ENCODE results near the gene RBM10. TPM values are rescaled to one million over a fixed set of nuclear protein-coding genes. Genes with fewer than 3 reads are reported as not detected.

RBM10 gene
- total RNA-seq, 1 experiment from 2014 or later: 55.8 TPM

GRCh38 chrX:47180346-47180745 is 35.3 kb downstream of the RBM10 start:
- Histone ChIP-seq H3K27me3 (ENCODE audit: insufficient read depth, low read length) (no peaks in the 10 kb centered on the region; the same call in 1 of the 2 replicates), H2BK5ac (ENCODE audit: insufficient read length, low read length) (no peak overlapping the region)
- DNase-seq: no peak

More at GRCh38 chrX:47180346-47180745, 35.3 kb downstream of the RBM10 start:
- H3T11ph ChIP-seq (ENCODE audit: low read length): no peak overlapping the region
- no peak overlapping the region for H3K4me2 ChIP-seq (ENCODE audit: insufficient read depth, insufficient read length, low read length)
- H2BK15ac ChIP-seq (ENCODE audit: low read depth, low read length): no peak overlapping the region
- H3K4ac ChIP-seq (ENCODE audit: low read depth, low read length): no peak overlapping the region
- H3K4me1 ChIP-seq (ENCODE audit: insufficient read depth, low read length): no peaks in the 10 kb centered on the region
- H4K5ac ChIP-seq (ENCODE audit: insufficient read length, low read depth, low read length): no peak overlapping the region
- H3K18ac ChIP-seq (ENCODE audit: insufficient read length, low read depth, low read length): no peak overlapping the region
- no peak for TF ChIP-seq CTCF (conservative IDR thresholded peaks at IDR 0.05)
- Mint-ChIP-seq H3K9me3 (peaks cover 59 to 75% of the 10 kb centered on the region in 2 experiments), H3K4me1 (no peaks in the 10 kb centered on the region), H3K4me3 (no peak overlapping the region), H3K36me3 (ENCODE audit: insufficient read depth in 1 of 3, low read depth in 3 of 3) (peaks cover 45 to 84% (median 71%) of the 10 kb centered on the region in 3 experiments), H3K27ac (peak overlapping the region in 1 of 3 experiments; percentile 83; a peak in 1 of 7 replicates), H3K27me3 (ENCODE audit: low read depth) (no peaks in the 10 kb centered on the region; the same call in 1 of the 2 replicates)
- H2AK5ac ChIP-seq (ENCODE audit: insufficient read length, low read length): no peak overlapping the region
- no peaks in the 10 kb centered on the region for H4K20me1 ChIP-seq (ENCODE audit: control insufficient read depth, insufficient read depth, insufficient read length)
- no peak overlapping the region for H3K56ac ChIP-seq (ENCODE audit: insufficient read length, low read depth, low read length)
- no peak overlapping the region for H3K27ac ChIP-seq (ENCODE audit: insufficient read length, low read depth, low read length)
- no peaks in the 10 kb centered on the region for H3K23me2 ChIP-seq (ENCODE audit: insufficient read length, low read depth, low read length, poor library complexity, severe bottlenecking)
- no peaks in the 10 kb centered on the region for H3K79me1 ChIP-seq (ENCODE audit: insufficient read depth, low read depth, low read length, poor library complexity, severe bottlenecking)
- H3K9me3 ChIP-seq (ENCODE audit: control insufficient read depth, low read depth, low read length): no peaks in the 10 kb centered on the region
- H2BK20ac ChIP-seq (ENCODE audit: low read depth, low read length, poor library complexity, severe bottlenecking): no peak overlapping the region
- no peaks in the 10 kb centered on the region for H3K79me2 ChIP-seq (ENCODE audit: insufficient read depth, low read length)
- no peak overlapping the region for H4K91ac ChIP-seq (ENCODE audit: insufficient read length, low read depth, low read length)
- H2AFZ ChIP-seq (ENCODE audit: low read length): no peak overlapping the region
- no peak overlapping the region for H3K9ac ChIP-seq (ENCODE audit: extremely low read depth, insufficient read length, low read length)
- no peak overlapping the region for H2BK12ac ChIP-seq (ENCODE audit: insufficient read length, low read depth, low read length)
- H3K23ac ChIP-seq (ENCODE audit: insufficient read length, low read depth, low read length): no peak overlapping the region
- H2BK120ac ChIP-seq (ENCODE audit: low read depth, low read length, poor library complexity, severe bottlenecking): no peak overlapping the region
- no CpG with 5 or more reads among the region's 8 CpGs for WGBS (ENCODE audit: extremely low coverage, insufficient read length, low lambda C conversion rate)
- no peak overlapping the region for H4K8ac ChIP-seq (replicated peaks; ENCODE audit: insufficient read length, low read depth, low read length)
- no peak overlapping the region for H3K14ac ChIP-seq (ENCODE audit: insufficient read depth, low read length)
